Measurements from ENCODE around the gene BNIP1. TPM values are rescaled to one million over a fixed set of nuclear protein-coding genes. Genes with fewer than 3 reads are reported as not detected.

BNIP1 gene
- total RNA-seq, 4 donors from 2014 or later = 12.0 to 15.9 (median 15.6) TPM

DNA sequence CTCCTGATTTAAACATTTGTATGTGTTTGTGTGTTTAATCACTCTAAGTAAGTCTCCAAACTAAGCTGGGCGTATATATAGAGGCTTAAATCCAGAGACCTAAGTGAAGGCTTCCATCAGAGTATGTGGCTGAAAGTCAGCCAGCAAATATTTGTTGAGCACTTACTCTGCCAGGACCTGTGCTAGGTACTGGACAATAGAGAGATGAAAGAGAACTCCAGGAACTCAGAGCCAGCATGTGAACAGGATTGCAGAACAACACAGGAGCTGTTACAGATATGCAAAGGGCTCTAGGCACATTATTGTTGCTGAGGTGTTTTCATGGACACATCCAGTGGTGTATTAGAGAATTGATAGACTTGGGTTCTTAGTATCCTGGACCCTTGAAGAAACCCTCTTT, 4.7 kb upstream of the BNIP1 start:
- Histone ChIP-seq H3K4me3 (replicated peaks in 1 of 3) (no peak overlapping the region), H3K9me3 (no peaks in the 10 kb centered on the region), H3K27me3 (no peaks in the 10 kb centered on the region), H3K4me1 (no peaks in the 10 kb centered on the region), H3K36me3 (no peaks in the 10 kb centered on the region), H3K27ac (no peak overlapping the region)
- no peak for TF ChIP-seq POLR2A (IDR thresholded peaks at IDR 0.05)
- TF ChIP-seq, protein P1, sequence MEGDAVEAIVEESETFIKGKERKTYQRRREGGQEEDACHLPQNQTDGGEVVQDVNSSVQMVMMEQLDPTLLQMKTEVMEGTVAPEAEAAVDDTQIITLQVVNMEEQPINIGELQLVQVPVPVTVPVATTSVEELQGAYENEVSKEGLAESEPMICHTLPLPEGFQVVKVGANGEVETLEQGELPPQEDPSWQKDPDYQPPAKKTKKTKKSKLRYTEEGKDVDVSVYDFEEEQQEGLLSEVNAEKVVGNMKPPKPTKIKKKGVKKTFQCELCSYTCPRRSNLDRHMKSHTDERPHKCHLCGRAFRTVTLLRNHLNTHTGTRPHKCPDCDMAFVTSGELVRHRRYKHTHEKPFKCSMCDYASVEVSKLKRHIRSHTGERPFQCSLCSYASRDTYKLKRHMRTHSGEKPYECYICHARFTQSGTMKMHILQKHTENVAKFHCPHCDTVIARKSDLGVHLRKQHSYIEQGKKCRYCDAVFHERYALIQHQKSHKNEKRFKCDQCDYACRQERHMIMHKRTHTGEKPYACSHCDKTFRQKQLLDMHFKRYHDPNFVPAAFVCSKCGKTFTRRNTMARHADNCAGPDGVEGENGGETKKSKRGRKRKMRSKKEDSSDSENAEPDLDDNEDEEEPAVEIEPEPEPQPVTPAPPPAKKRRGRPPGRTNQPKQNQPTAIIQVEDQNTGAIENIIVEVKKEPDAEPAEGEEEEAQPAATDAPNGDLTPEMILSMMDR (IDR thresholded peaks at IDR 0.05) = no peak
- WGBS, 2 donors = 89 to 94% methylated on average over 1 of the region's 1 CpG
- no peak for DNase-seq
- intact Hi-C loops (cut with DNase I) = loop anchor here (10.0 kb wide), 2 partner anchors 125 to 155 kb away; partner anchors contain the start of gene ATP6V0E1

DNA sequence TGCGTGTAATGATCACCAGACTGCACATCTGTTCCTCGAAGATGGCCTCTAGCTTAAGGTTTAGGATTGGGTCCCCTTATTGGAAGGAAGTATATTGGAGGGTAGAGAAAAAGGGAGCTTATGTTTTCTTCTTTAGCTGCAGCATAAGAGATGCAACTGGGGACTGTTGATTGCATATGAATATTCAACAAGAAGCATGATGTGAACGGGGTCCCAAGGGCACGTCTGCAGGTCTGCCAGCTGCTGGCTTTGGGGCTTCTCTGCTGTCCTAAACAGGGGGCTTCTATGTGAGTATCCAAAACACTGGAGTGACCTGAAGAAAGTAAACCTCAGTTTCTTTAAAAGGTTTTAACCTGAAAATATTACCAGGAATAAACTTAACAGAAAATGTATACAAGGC, 3.6 kb upstream of the BNIP1 start:
- DNase-seq = no peak
- Histone ChIP-seq H3K4me3 (replicated peaks in 1 of 3) (no peak overlapping the region), H3K9me3 (no peaks in the 10 kb centered on the region), H3K4me1 (no peaks in the 10 kb centered on the region), H3K27ac (no peak overlapping the region), H3K27me3 (no peaks in the 10 kb centered on the region), H3K36me3 (no peaks in the 10 kb centered on the region)
- WGBS, 2 donors = 70 to 91% methylated on average over 4 of the region's 4 CpGs
- intact Hi-C loops (cut with DNase I) = loop anchor here (10.0 kb wide), 2 partner anchors 126 to 156 kb away; partner anchors contain the start of gene ATP6V0E1
- TF ChIP-seq, protein P1 (IDR thresholded peaks at IDR 0.05) = no peak
- no peak for TF ChIP-seq POLR2A (IDR thresholded peaks at IDR 0.05)

DNA sequence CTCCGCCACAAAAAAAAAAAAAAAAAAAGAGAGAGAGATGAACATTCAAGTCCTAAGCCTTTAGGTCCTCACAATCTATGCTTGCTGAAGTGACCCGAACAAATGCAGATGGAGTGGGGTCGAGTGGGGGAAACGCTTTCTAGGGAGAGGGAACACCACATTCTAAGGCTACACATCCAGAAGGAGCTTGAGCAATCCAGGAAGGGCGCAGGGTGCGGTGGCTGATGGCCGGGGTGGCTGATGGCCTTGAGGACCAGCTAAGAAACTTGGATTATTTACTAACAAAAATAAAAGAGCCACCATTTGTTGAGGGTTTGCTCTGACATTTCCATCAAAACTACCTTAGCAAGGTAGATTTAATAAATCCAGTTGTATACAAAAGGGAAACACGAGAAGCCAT, 764 bp upstream of the BNIP1 start:
- H3K4me1 ChIP-seq = no peaks in the 10 kb centered on the region
- TF ChIP-seq POLR2A (IDR thresholded peaks at IDR 0.05) = no peak
- TF ChIP-seq, protein P1 (IDR thresholded peaks at IDR 0.05) = no peak
- 82 to 86% methylated on average over 8 of the region's 8 CpGs for WGBS, 2 donors
- H3K27ac ChIP-seq = no peak overlapping the region
- intact Hi-C loops (cut with DNase I) = loop anchor here (10.0 kb wide), 2 partner anchors 129 to 159 kb away; partner anchors contain the start of gene ATP6V0E1
- H3K27me3 ChIP-seq = no peaks in the 10 kb centered on the region
- no peak overlapping the region for H3K4me3 ChIP-seq (replicated peaks in 1 of 3)
- no peaks in the 10 kb centered on the region for H3K9me3 ChIP-seq
- H3K36me3 ChIP-seq = peaks cover 0 to 4% of the 10 kb centered on the region in 2 donors
- no peak for DNase-seq

DNA sequence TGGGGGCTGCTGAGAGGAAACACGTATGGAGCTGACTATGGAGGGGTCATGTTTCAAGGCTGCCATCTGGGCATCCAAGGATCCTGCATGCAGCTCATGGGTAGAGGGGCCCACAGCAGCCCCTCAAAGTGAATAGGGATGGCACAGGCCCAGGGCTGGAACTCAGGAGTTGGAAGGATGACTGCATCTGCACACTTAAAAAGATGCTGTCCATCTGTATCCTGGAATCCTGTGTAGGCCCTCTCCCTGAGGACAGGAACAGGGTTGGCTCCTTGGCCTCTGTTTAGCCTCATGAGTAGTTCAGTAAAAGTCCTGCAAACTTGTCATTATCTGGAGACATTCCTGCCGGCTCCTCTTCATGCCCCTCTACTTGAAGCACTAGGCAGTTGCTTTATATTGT, 4.0 kb downstream of the BNIP1 start:
- Histone ChIP-seq H3K36me3 (peaks cover 0 to 11% of the 10 kb centered on the region in 2 donors), H3K4me1 (no peaks in the 10 kb centered on the region), H3K27ac (no peak overlapping the region), H3K4me3 (replicated peaks in 1 of 3) (no peak overlapping the region), H3K9me3 (no peaks in the 10 kb centered on the region), H3K27me3 (no peaks in the 10 kb centered on the region)
- TF ChIP-seq POLR2A (IDR thresholded peaks at IDR 0.05) = no peak
- TF ChIP-seq, protein P1 (IDR thresholded peaks at IDR 0.05) = no peak
- 63 to 68% methylated on average over 2 of the region's 2 CpGs for WGBS, 2 donors
- no peak for DNase-seq
- intact Hi-C loops (cut with DNase I) = loop anchor here (10.0 kb wide), 2 partner anchors 134 to 164 kb away; partner anchors contain the start of gene ATP6V0E1

DNA sequence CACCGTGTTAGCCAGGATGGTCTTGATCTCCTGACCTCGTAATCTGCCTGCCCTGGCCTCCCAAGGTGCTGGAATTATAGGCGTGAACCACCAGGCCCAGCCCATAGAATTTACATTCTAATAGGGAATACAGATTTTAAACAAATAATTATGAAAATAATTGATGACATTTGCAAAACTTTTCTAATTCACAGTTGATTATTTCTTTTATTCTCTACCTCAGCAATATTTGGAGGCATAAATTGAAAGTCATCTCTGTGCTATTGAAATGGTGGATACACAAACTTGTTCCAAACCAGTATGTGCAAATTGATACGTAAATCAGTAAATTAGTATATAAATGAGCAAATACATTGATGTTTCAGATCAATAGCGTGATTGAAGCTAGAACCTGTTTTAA, 8.2 kb downstream of the BNIP1 start:
- no peak overlapping the region for H3K27ac ChIP-seq
- H3K9me3 ChIP-seq = no peaks in the 10 kb centered on the region
- no peak for DNase-seq
- WGBS, 2 donors = 95 to 96% methylated on average over 5 of the region's 5 CpGs
- intact Hi-C loops (cut with DNase I) = loop anchor here (10.0 kb wide), 1 partner anchor 112 kb away; no protein-coding TSS in a partner anchor
- no peak overlapping the region for H3K4me3 ChIP-seq (replicated peaks in 1 of 3)
- peaks cover 5 to 34% of the 10 kb centered on the region in 2 donors for H3K36me3 ChIP-seq
- TF ChIP-seq, protein P1 (IDR thresholded peaks at IDR 0.05) = no peak
- no peak for TF ChIP-seq POLR2A (IDR thresholded peaks at IDR 0.05)
- H3K4me1 ChIP-seq = no peaks in the 10 kb centered on the region
- no peaks in the 10 kb centered on the region for H3K27me3 ChIP-seq
